Measurements from ENCODE around the gene RNF152. TPM values are rescaled to one million over a fixed set of nuclear protein-coding genes. Genes with fewer than 3 reads are reported as not detected.

The RNF152 gene
- total and polyA plus RNA-seq, 2 of the 13 experiments (the other 11 are each of a cell fraction or from before 2014, with no cell fraction given), result 0.04 TPM; not detected in 1

- Histone ChIP-seq H4K20me1 (ENCODE audit: insufficient read depth, low read length) (no peaks in the 10 kb centered on the region), H3K9me3 (ENCODE audit: low read length) (no peaks in the 10 kb centered on the region), H3K4me2 (ENCODE audit: low read depth, low read length) (no peak overlapping the region), H3K79me2 (ENCODE audit: insufficient read depth, low read length) (no peaks in the 10 kb centered on the region), H3K4me3 (replicated peaks in 1 of 3; ENCODE audit: insufficient read depth in 1 of 3, low read depth in 2 of 3, low read length in 3 of 3) (no peak overlapping the region), H3K9ac (ENCODE audit: insufficient read depth, low read depth, low read length) (no peak overlapping the region), H3K27me3 (ENCODE audit: control insufficient read depth in 1 of 2, insufficient read depth in 2 of 2, low read length in 2 of 2) (no peaks in the 10 kb centered on the region), H3K36me3 (replicated peaks in 1 of 2; ENCODE audit: control insufficient read depth in 1 of 2, insufficient read depth in 2 of 2, low read length in 2 of 2) (no peaks in the 10 kb centered on the region), H3K27ac (ENCODE audit: extremely low read length, insufficient read depth, low read length) (no peak overlapping the region), H3K4me1 (ENCODE audit: insufficient read depth, low read length) (no peaks in the 10 kb centered on the region), H2AFZ (ENCODE audit: low read length) (no peak overlapping the region)
- TF ChIP-seq NFE2 (CRISPR knock-in tag; IDR thresholded peaks at IDR 0.05) (no peak), ISX (CRISPR knock-in tag; conservative IDR thresholded peaks at IDR 0.05) (no peak), ZNF12 (CRISPR knock-in tag; IDR thresholded peaks at IDR 0.05) (no peak), ZNF768 (CRISPR knock-in tag; IDR thresholded peaks at IDR 0.05) (no peak), FOXM1 (CRISPR knock-in tag; IDR thresholded peaks at IDR 0.05) (no peak), ZNF367 (CRISPR knock-in tag; IDR thresholded peaks at IDR 0.05; ENCODE audit: borderline replicate concordance) (no peak), KLF11 (CRISPR knock-in tag; IDR thresholded peaks at IDR 0.05) (no peak), ZNF264 (CRISPR knock-in tag; IDR thresholded peaks at IDR 0.05) (no peak), HINFP (CRISPR knock-in tag; IDR thresholded peaks at IDR 0.05; ENCODE audit: low read depth) (no peak), JUN (CRISPR knock-in tag; IDR thresholded peaks at IDR 0.05) (no peak)
- TF ChIP-seq, protein P1, sequence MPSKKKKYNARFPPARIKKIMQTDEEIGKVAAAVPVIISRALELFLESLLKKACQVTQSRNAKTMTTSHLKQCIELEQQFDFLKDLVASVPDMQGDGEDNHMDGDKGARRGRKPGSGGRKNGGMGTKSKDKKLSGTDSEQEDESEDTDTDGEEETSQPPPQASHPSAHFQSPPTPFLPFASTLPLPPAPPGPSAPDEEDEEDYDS (CRISPR knock-in tag; IDR thresholded peaks at IDR 0.05), result no peak
- TF ChIP-seq, protein P2, sequence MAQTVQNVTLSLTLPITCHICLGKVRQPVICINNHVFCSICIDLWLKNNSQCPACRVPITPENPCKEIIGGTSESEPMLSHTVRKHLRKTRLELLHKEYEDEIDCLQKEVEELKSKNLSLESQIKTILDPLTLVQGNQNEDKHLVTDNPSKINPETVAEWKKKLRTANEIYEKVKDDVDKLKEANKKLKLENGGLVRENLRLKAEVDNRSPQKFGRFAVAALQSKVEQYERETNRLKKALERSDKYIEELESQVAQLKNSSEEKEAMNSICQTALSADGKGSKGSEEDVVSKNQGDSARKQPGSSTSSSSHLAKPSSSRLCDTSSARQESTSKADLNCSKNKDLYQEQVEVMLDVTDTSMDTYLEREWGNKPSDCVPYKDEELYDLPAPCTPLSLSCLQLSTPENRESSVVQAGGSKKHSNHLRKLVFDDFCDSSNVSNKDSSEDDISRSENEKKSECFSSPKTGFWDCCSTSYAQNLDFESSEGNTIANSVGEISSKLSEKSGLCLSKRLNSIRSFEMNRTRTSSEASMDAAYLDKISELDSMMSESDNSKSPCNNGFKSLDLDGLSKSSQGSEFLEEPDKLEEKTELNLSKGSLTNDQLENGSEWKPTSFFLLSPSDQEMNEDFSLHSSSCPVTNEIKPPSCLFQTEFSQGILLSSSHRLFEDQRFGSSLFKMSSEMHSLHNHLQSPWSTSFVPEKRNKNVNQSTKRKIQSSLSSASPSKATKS (CRISPR knock-in tag; IDR thresholded peaks at IDR 0.05), result no peak
- BruUV-seq (replicated peaks), result no TSS peak
- ATAC-seq (no peak), FAIRE-seq (no peak), DNase-seq (ENCODE audit: low spot score) (no peak)
- in situ Hi-C loops (cut with HindIII; ENCODE audit: extremely low pct_ligation_motif_present, low pct_unique_long_range_greater_than_20kb), result no loop called here
- POLR2A ChIA-PET, result no interaction called here
- intact Hi-C loops (cut with micrococcal nuclease; ENCODE audit: unreplicated experiment), result no loop called here
- 22% methylated on average over 8 of the region's 19 CpGs for WGBS (ENCODE audit: low lambda C conversion rate)
- CTCF ChIA-PET (ENCODE audit: low intra/inter-chr PET ratio, low total read pairs), result no interaction called here
Observed at GRCh38 chr18:61855449-61856378, 37.1 kb downstream of the RNF152 start.
